Osteocyte (in vitro differentiated cells): Measurements from ENCODE around the gene TNIP1. TPM values are rescaled to one million over a fixed set of nuclear protein-coding genes. Genes with fewer than 3 reads are reported as not detected.

Experiments used
- DNase-seq: peaks from one replicate; pipeline ENCODE4 v3.0.0; 2021; ENCODE audit warnings: mixed read lengths; ENCODE audit not compliant: unreplicated experiment; ENCODE audit errors: extremely low spot score
- H3K27ac Mint-ChIP-seq: one replicate; pipeline ENCODE4 v1.8.0; 2021; ENCODE audit warnings: mild to moderate bottlenecking, mixed read lengths; ENCODE audit not compliant: unreplicated experiment
- H3K27me3 Mint-ChIP-seq: one replicate; pipeline ENCODE4 v1.8.0; 2021; ENCODE audit warnings: mixed read lengths; ENCODE audit not compliant: unreplicated experiment
- H3K36me3 Mint-ChIP-seq: one replicate; pipeline ENCODE4 v1.8.0; 2021; ENCODE audit warnings: mixed read lengths; ENCODE audit not compliant: unreplicated experiment
- H3K4me1 Mint-ChIP-seq: one replicate; pipeline ENCODE4 v1.8.0; 2021; ENCODE audit warnings: mixed read lengths; ENCODE audit not compliant: unreplicated experiment
- H3K4me3 Mint-ChIP-seq: one replicate; pipeline ENCODE4 v1.8.0; 2021; ENCODE audit warnings: mild to moderate bottlenecking, moderate library complexity, mixed read lengths; ENCODE audit not compliant: unreplicated experiment
- H3K9me3 Mint-ChIP-seq: one replicate; pipeline ENCODE4 v1.8.0; 2021; ENCODE audit warnings: mixed read lengths; ENCODE audit not compliant: unreplicated experiment
- CTCF ChIP-seq: fragments of 200-600 bp; sonication (generic); IDR thresholded peaks from 2 replicates; pipeline ENCODE4 v1.5.0; 2021; ENCODE audit warnings: antibody characterized with exemption, mild to moderate bottlenecking, moderate library complexity
- total RNA-seq: library from RNA; stranded (reverse); gene quantifications from 2 replicates; pipeline ENCODE4 v1.2.1, GENCODE V29; 2021

TNIP1 gene
- total RNA-seq, 1 donor from 2014 or later: 85.5 TPM

GRCh38 chr5:151077419-151077818, 3.4 kb downstream of the TNIP1 start:
- peaks cover 56% of the 10 kb centered on the region for H3K4me1 Mint-ChIP-seq
- H3K27ac Mint-ChIP-seq: no peak overlapping the region
- no peak for TF ChIP-seq CTCF
- H3K36me3 Mint-ChIP-seq: peaks cover 3% of the 10 kb centered on the region
- H3K27me3 Mint-ChIP-seq: no peaks in the 10 kb centered on the region
- DNase-seq: no peak
- no peak overlapping the region for H3K4me3 Mint-ChIP-seq
- no peaks in the 10 kb centered on the region for H3K9me3 Mint-ChIP-seq

GRCh38 chr5:151076616-151077015, 4.2 kb downstream of the TNIP1 start:
- no peak for TF ChIP-seq CTCF
- Mint-ChIP-seq H3K27me3 (no peaks in the 10 kb centered on the region), H3K36me3 (peaks cover 3% of the 10 kb centered on the region), H3K4me3 (no peak overlapping the region), H3K9me3 (no peaks in the 10 kb centered on the region), H3K27ac (no peak overlapping the region), H3K4me1 (peaks cover 58% of the 10 kb centered on the region)
- DNase-seq: no peak

- Mint-ChIP-seq H3K9me3 (no peaks in the 10 kb centered on the region), H3K4me3 (no peak overlapping the region), H3K27ac (peak overlapping the region; percentile 68), H3K4me1 (peaks cover 62% of the 10 kb centered on the region), H3K36me3 (peaks cover 3% of the 10 kb centered on the region), H3K27me3 (no peaks in the 10 kb centered on the region)
- no peak for TF ChIP-seq CTCF
- no peak for DNase-seq
Observed at GRCh38 chr5:151075698-151076331, 5.0 kb downstream of the TNIP1 start.

GRCh38 chr5:151074557-151074956, 6.3 kb downstream of the TNIP1 start:
- no peak overlapping the region for H3K27ac Mint-ChIP-seq
- peaks cover 3% of the 10 kb centered on the region for H3K36me3 Mint-ChIP-seq
- H3K27me3 Mint-ChIP-seq: no peaks in the 10 kb centered on the region
- H3K9me3 Mint-ChIP-seq: no peaks in the 10 kb centered on the region
- no peak for TF ChIP-seq CTCF
- H3K4me3 Mint-ChIP-seq: no peak overlapping the region
- H3K4me1 Mint-ChIP-seq: peaks cover 66% of the 10 kb centered on the region
- no peak for DNase-seq

- H3K27ac Mint-ChIP-seq: no peak overlapping the region
- H3K36me3 Mint-ChIP-seq: peaks cover under 1% of the 10 kb centered on the region
- H3K9me3 Mint-ChIP-seq: no peaks in the 10 kb centered on the region
- peaks cover 64% of the 10 kb centered on the region for H3K4me1 Mint-ChIP-seq
- TF ChIP-seq CTCF: no peak
- H3K27me3 Mint-ChIP-seq: no peaks in the 10 kb centered on the region
- DNase-seq: no peak
- H3K4me3 Mint-ChIP-seq: no peak overlapping the region
Observed at GRCh38 chr5:151073280-151073679, 7.6 kb downstream of the TNIP1 start.
